NCI-H2081 treated with DMSO at 0.1 percent for 48 hours (cell line): ENCODE results near the gene TMEM151A.
"Not testable (repeated sequence)": the region's sequence is repeated elsewhere in the genome, so short reads cannot be mapped to it uniquely, and the experiment has no call there.

ENCODE experiments used
- DNase-seq: peaks from one replicate; lab custom pipeline; 2025; lab: John Stamatoyannopoulos, UW

TMEM151A gene

GRCh38 chr11:66309475-66309874, 17.8 kb downstream of the TMEM151A start:
- no peak for DNase-seq

GRCh38 chr11:66310324-66310723, 18.6 kb downstream of the TMEM151A start:
- DNase-seq, result no peak

- DNase-seq, result not testable (repeated sequence)
Observed at GRCh38 chr11:66310803-66311440, 19.2 kb downstream of the TMEM151A start.

- no peak for DNase-seq
Observed at GRCh38 chr11:66311470-66311964, 19.8 kb downstream of the TMEM151A start.

- peak; percentile 81 for DNase-seq
Observed at GRCh38 chr11:66311965-66312548, 20.4 kb downstream of the TMEM151A start.

GRCh38 chr11:66312549-66313320, 21.0 kb downstream of the TMEM151A start:
- DNase-seq, result peak; percentile 45

- no peak for DNase-seq
Observed at GRCh38 chr11:66313321-66314185, 21.9 kb downstream of the TMEM151A start.

GRCh38 chr11:66314186-66314501, 22.4 kb downstream of the TMEM151A start:
- no peak for DNase-seq

- no peak for DNase-seq
Observed at GRCh38 chr11:66314561-66315497, 23.1 kb downstream of the TMEM151A start.

- no peak for DNase-seq
Observed at GRCh38 chr11:66315498-66315885, 23.8 kb downstream of the TMEM151A start.

- no peak for DNase-seq
Observed at GRCh38 chr11:66315921-66316811, 24.5 kb downstream of the TMEM151A start.

- DNase-seq, result no peak
Observed at GRCh38 chr11:66316849-66317251, 25.2 kb downstream of the TMEM151A start, which contains the start of gene CD248. TSS of gene CD248 (minus strand) at chr11:66317044. CDS start at chr11:66317027, 17 bp downstream.

GRCh38 chr11:66317322-66317722, 25.6 kb downstream of the TMEM151A start:
- DNase-seq, result no peak

GRCh38 chr11:66317723-66318599, 26.3 kb downstream of the TMEM151A start:
- no peak for DNase-seq

- no peak for DNase-seq
Observed at GRCh38 chr11:66318600-66318970, 26.9 kb downstream of the TMEM151A start.

- not testable (repeated sequence) for DNase-seq
Observed at GRCh38 chr11:66320289-66320688, 28.6 kb downstream of the TMEM151A start.

GRCh38 chr11:66320748-66321147, 29.1 kb downstream of the TMEM151A start:
- not testable (repeated sequence) for DNase-seq

GRCh38 chr11:66321606-66322005, 29.9 kb downstream of the TMEM151A start:
- no peak for DNase-seq
